ENCODE results near the gene INCA1.

- TF ChIP-seq CTCF (IDR thresholded peaks at IDR 0.05; ENCODE audit: insufficient read depth, low read length, poor library complexity, severe bottlenecking) (no peak), EZH2phosphoT487 (conservative IDR thresholded peaks at IDR 0.05; ENCODE audit: low read length) (no peak)
Observed at GRCh38 chr17:4938688-4939545, 58.4 kb downstream of the INCA1 start.
